ENCODE data around the gene KRTDAP.
"Not testable (repeated sequence)": the region's sequence is repeated elsewhere in the genome, so short reads cannot be mapped to it uniquely, and the experiment has no call there.

Gene KRTDAP

GRCh38 chr19:35486268-35486708, 4.0 kb downstream of the KRTDAP start:
- no peak for DNase-seq (ENCODE audit: low read depth in 1 of 2, low spot score in 1 of 2)

- DNase-seq (ENCODE audit: low read depth in 1 of 2, low spot score in 1 of 2), result no peak
Observed at GRCh38 chr19:35484252-35485036, 5.8 kb downstream of the KRTDAP start.

- DNase-seq (ENCODE audit: low read depth in 1 of 2, low spot score in 1 of 2), result no peak
Observed at GRCh38 chr19:35483089-35483488, 7.2 kb downstream of the KRTDAP start.

- no peak for DNase-seq (ENCODE audit: low read depth in 1 of 2, low spot score in 1 of 2)
Observed at GRCh38 chr19:35478794-35479677, 11.2 kb downstream of the KRTDAP start.

- no peak for DNase-seq (ENCODE audit: low read depth in 1 of 2, low spot score in 1 of 2)
Observed at GRCh38 chr19:35476149-35476548, 14.1 kb downstream of the KRTDAP start.

- DNase-seq (ENCODE audit: low read depth in 1 of 2, low spot score in 1 of 2), result not testable (repeated sequence)
Observed at GRCh38 chr19:35474594-35474993, 15.7 kb downstream of the KRTDAP start.

GRCh38 chr19:35474104-35474503, 16.2 kb downstream of the KRTDAP start:
- no peak for DNase-seq (ENCODE audit: low read depth in 1 of 2, low spot score in 1 of 2)

- no peak for DNase-seq (ENCODE audit: low read depth in 1 of 2, low spot score in 1 of 2)
Observed at GRCh38 chr19:35471946-35472345, 18.3 kb downstream of the KRTDAP start.

- DNase-seq (ENCODE audit: low read depth in 1 of 2, low spot score in 1 of 2), result not testable (repeated sequence)
Observed at GRCh38 chr19:35471075-35471474, 19.2 kb downstream of the KRTDAP start.

- DNase-seq (ENCODE audit: low read depth in 1 of 2, low spot score in 1 of 2), result no peak
Observed at GRCh38 chr19:35470128-35470527, 20.1 kb downstream of the KRTDAP start.

GRCh38 chr19:35468637-35469036, 21.6 kb downstream of the KRTDAP start:
- DNase-seq (ENCODE audit: low read depth in 1 of 2, low spot score in 1 of 2), result peak; percentile 10 to 36

- DNase-seq (ENCODE audit: low read depth in 1 of 2, low spot score in 1 of 2), result no peak
Observed at GRCh38 chr19:35466259-35466658, 24.0 kb downstream of the KRTDAP start.

- not testable (repeated sequence) for DNase-seq (ENCODE audit: low read depth in 1 of 2, low spot score in 1 of 2)
Observed at GRCh38 chr19:35462956-35463355, 27.3 kb downstream of the KRTDAP start.

GRCh38 chr19:35462476-35462953, 27.7 kb downstream of the KRTDAP start:
- DNase-seq (ENCODE audit: low read depth in 1 of 2, low spot score in 1 of 2), result peak in 1 of 2 donors; percentile 21

- DNase-seq (ENCODE audit: low read depth in 1 of 2, low spot score in 1 of 2), result not testable (repeated sequence)
Observed at GRCh38 chr19:35461788-35462187, 28.5 kb downstream of the KRTDAP start.

GRCh38 chr19:35461060-35461459, 29.2 kb downstream of the KRTDAP start:
- DNase-seq (ENCODE audit: low read depth in 1 of 2, low spot score in 1 of 2), result no peak

GRCh38 chr19:35460608-35461007, 29.7 kb downstream of the KRTDAP start:
- no peak for DNase-seq (ENCODE audit: low read depth in 1 of 2, low spot score in 1 of 2)

GRCh38 chr19:35459414-35460082, 30.7 kb downstream of the KRTDAP start:
- DNase-seq (ENCODE audit: low read depth in 1 of 2, low spot score in 1 of 2), result no peak

GRCh38 chr19:35458731-35459391, 31.4 kb downstream of the KRTDAP start:
- DNase-seq (ENCODE audit: low read depth in 1 of 2, low spot score in 1 of 2), result no peak

- DNase-seq (ENCODE audit: low read depth in 1 of 2, low spot score in 1 of 2), result no peak
Observed at GRCh38 chr19:35458192-35458591, 32.1 kb downstream of the KRTDAP start.

- DNase-seq (ENCODE audit: low read depth in 1 of 2, low spot score in 1 of 2), result no peak
Observed at GRCh38 chr19:35457173-35457572, 33.1 kb downstream of the KRTDAP start.
